ENCODE data around the gene SCARB1.

Gene SCARB1

GRCh38 chr12:124778411-124778810, 85.3 kb downstream of the SCARB1 start:
- DNase-seq = no peak

GRCh38 chr12:124777399-124778372, 86.0 kb downstream of the SCARB1 start:
- no peak for DNase-seq

DNA sequence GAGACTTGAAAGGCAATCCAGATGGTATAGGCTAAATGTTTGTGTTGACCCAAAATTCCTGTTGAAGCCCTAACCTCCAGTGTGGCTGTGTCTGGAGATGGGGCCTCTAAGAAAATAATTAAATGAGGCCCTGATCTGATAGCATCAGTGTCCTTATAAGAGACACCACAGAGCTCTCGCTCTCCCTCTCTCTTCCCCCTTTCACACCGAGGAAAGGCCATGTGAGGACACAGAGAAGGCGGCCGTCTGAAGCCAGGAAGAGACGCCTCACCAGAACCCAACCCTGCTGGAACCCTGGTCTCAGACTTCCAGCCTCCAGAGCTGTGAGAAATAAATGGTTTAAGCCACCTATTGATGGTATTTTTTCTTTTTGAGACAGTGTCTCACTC, 87.5 kb downstream of the SCARB1 start:
- no peak for DNase-seq

- peak in 20 of 51 donors; percentile 14 to 79 (median 32) for DNase-seq
Observed at GRCh38 chr12:124774462-124775167, 89.0 kb downstream of the SCARB1 start.

DNA sequence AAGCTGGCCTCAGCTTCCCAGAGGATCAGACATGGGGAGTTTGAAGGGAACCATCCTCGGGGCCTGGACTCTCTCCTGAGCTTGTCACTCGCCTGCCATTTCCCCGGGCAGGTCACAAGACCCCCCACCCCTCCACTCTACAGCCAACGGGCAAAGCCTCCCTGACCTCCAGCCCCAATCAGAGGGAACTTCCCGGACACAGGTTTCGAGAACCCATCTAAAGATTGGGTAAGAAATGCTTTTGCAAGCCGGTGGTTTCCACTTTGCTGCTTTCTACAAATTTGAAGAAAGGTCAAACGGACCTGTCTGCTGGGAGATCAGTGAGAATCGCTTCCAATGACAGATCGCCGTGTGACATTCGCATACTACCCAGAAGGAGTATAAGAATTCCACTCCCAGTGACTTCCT, 89.6 kb downstream of the SCARB1 start:
- peak in 3 of 51 donors; percentile 7 to 38 (median 26) for DNase-seq

DNA sequence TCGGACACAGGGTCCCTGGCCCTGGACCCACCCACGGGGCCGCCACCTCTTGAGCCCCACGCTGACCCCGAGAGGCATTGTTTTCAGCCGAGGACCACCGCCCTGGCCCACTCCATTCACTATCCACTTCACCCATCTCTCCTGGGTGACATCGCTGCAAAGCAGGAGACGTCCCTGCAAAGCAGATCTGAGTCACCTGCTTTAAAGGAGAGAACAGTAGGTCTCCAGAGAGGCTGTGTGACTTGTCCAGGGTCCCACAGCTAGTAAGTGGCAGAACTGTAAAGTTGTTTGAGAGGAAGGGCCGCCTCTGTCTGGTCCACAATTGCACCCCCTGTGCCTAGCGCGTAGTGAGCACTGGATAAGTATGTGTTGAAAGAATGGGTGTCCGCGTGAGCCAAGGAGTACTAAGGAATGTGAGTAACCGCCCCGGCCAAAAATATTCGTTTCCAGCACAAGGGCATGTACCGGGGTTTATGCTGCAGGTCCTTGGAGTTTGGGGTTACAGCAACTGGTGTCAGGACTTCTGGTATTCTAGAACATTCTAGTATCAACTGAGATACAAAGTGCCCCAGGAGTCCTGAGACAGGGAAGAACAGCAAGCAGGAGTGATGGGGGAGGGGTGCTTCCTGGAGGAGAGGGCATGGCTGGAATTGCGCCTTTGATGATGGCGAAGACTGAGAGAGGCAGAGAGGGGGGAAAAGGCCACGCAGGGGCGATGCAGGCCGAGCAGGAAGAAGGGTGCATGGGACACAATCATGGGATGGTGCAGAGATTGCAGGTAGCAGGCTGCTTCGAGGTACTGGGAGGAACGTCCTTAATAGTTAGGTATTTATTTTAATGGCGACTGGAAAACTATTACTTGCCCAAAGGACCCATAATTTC, 91.1 kb downstream of the SCARB1 start:
- DNase-seq = no peak

DNA sequence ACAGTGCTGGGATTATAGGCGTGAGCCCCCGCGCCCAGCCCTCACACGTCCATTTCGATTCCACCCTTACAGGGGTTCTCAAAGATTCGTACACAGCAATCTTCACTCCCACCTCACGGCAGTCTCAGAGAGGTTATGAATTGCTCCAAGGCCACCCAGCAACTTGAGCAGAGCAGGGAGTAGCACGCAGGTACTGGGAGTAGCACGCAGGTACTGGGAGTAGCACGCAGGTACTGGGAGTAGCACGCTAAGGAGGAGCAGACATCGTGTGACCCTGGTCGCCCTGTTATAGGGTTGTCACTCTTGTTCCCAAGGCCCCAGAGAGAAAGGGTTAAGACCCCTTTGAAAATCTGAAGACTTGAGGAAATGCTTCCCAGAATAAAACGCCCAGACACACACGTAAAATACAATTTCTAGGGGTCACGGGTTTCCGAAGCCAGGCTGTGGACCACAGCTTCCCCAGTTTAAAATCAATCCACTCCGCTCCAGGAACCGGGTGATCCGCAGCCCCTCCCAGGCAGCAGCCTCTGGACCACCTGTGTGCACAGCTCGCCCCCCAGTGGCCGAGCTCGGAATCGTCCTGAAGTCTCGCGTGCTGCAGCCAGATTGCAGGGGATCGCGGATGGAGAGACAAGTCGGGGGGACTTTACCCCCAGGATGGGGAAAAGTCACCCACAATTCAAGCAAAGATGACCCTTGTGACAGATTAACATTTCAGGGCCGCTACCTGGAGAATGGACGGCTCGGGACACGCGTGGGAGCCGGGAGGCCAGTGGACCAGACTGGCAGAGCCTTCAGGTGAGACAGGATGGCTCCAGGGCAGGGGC, 92.0 kb downstream of the SCARB1 start:
- DNase-seq = peak; percentile 30 to 94 (median 73)

- DNase-seq = no peak
Observed at GRCh38 chr12:124770728-124771127, 92.9 kb downstream of the SCARB1 start.

GRCh38 chr12:124769881-124770512, 93.7 kb downstream of the SCARB1 start:
- DNase-seq = no peak

DNA sequence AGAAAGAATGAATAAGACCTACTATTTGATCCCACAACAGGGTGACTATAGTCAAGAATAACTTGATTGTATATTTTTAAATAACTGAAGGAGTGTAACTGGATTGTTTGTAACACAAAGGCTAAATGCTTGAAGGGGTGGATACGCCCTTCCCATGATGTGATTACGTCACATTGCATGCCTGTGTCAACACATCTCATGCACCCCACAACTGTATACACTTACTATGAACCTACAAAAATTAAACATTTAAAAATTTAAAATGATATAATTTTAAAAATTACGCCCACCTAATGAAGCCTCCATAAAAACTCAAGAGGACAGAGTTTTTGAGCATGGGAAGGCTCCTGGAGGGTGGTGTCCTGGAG, 94.5 kb downstream of the SCARB1 start:
- no peak for DNase-seq

- DNase-seq = no peak
Observed at GRCh38 chr12:124768452-124769162, 95.1 kb downstream of the SCARB1 start.

DNA sequence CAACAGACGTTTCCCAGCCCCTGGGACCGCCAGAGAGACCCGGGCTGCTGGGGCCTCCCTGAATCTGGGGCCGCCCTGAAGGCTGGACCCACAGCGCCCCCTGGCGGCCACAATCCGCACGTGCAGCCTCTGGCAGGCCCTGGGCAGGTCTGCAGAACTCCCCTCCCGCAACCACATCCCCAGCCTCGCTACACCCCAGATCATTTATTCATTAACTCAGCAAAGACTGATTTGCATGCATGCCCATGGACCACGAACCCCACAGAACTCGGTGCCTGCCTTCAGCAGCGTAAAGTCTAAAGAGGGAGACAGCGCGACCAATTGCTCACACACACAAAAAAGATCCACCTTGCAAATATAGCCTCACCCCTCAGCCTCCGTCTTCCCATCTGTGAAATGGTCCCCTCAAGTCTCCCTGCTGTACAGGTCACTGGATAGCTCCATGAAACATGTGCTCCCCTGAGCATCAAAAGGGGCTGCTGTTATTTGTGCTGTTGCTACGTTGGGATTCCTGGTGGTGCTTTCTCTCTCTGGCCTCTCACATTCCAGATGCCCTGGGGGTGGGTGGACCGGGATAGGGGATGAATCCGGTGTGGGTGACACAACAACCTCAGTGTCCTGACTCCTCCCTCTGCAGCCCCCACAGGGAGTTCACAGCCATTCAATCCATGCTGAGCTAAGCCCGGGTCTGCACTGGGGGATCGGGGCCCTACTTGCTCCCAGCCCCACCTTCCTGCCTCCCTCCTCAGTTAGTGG, 96.4 kb downstream of the SCARB1 start:
- peak in 50 of 51 donors; percentile 30 to 90 (median 64) for DNase-seq

GRCh38 chr12:124766727-124767065, 97.0 kb downstream of the SCARB1 start:
- DNase-seq = no peak

GRCh38 chr12:124765581-124766489, 97.8 kb downstream of the SCARB1 start:
- DNase-seq = no peak

GRCh38 chr12:124764870-124765580, 98.6 kb downstream of the SCARB1 start:
- no peak for DNase-seq

GRCh38 chr12:124764451-124764850, 99.2 kb downstream of the SCARB1 start:
- DNase-seq = no peak

DNA sequence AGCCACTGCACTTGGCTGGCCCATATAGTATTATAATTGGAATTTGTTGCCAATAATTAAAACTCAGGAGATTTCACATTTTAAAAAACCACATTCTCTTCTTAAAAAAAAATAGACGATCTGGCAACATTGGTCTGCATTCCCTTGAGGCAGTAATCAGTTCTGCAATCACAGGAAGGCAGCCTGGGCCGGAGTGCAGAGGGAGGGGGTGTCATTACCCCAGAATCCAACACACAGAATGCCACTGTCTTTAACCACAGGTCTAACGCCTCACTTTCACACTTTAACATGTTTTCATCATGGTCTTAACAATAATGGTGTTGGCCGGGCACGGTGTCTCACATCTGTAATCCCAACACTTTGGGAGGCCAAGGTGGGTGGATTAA, 100.1 kb downstream of the SCARB1 start:
- no peak for DNase-seq
